Osteoblast (primary cell): ENCODE measurements around the gene CACNA1C. TPM values are rescaled to one million over a fixed set of nuclear protein-coding genes. Genes with fewer than 3 reads are reported as not detected.

Experiments used
- DNase-seq: peaks from one replicate; pipeline ENCODE4 v3.0.0; 2011; ENCODE audit warnings: low spot score, mixed read lengths; ENCODE audit not compliant: insufficient read length; ENCODE audit errors: missing footprints
- H2AFZ ChIP-seq: 2 replicates; pipeline ENCODE4 v1.6.0; 2011; ENCODE audit warnings: mild to moderate bottlenecking, low read length
- H3K27ac ChIP-seq: 2 replicates; pipeline ENCODE4 v1.5.1; 2011; ENCODE audit warnings: mild to moderate bottlenecking, low read depth, low read length, moderate library complexity
- H3K27me3 ChIP-seq: 2 replicates; pipeline ENCODE4 v1.6.0; 2012; ENCODE audit warnings: mild to moderate bottlenecking, control low read depth, inconsistent platforms, low read length, moderate library complexity; ENCODE audit not compliant: insufficient read depth
- H3K36me3 ChIP-seq: 2 replicates; pipeline ENCODE4 v1.5.1; 2011; ENCODE audit warnings: mild to moderate bottlenecking, low read length, control low read depth, moderate library complexity; ENCODE audit not compliant: insufficient read depth
- H3K4me1 ChIP-seq: 2 replicates; pipeline ENCODE4 v1.5.1; 2011; ENCODE audit warnings: mild to moderate bottlenecking, low read length, control low read depth, moderate library complexity; ENCODE audit not compliant: insufficient read depth
- H3K4me2 ChIP-seq: 2 replicates; pipeline ENCODE4 v1.6.0; 2011; ENCODE audit warnings: mild to moderate bottlenecking, low read length; ENCODE audit not compliant: insufficient read depth
- H3K4me3 ChIP-seq: fragments of 200-600 bp; sonication (generic); 3 replicates; pipeline ENCODE4 v1.5.1; 2012; ENCODE audit warnings: mild to moderate bottlenecking, low read length, inconsistent platforms; ENCODE audit not compliant: insufficient read depth
- H3K79me2 ChIP-seq: 2 replicates; pipeline ENCODE4 v1.6.0; 2012; ENCODE audit warnings: mild to moderate bottlenecking, low read length, control low read depth, inconsistent platforms; ENCODE audit not compliant: insufficient read depth
- H3K9me3 ChIP-seq: 2 replicates; pipeline ENCODE4 v1.5.1; 2011; ENCODE audit warnings: low read depth, low read length, control low read depth
- H4K20me1 ChIP-seq: 2 replicates; pipeline ENCODE4 v1.6.0; 2012; ENCODE audit warnings: mild to moderate bottlenecking, low read length, control low read depth; ENCODE audit not compliant: insufficient read depth
- total RNA-seq: library from RNA; depleted of rRNA; stranded (reverse); fragments of >200 nt; gene quantifications from 2 replicates; pipeline ENCODE4 v1.2.3, GENCODE V29; 2012
- TF ChIP-seq, protein P1 (sequence below): IDR thresholded peaks from 2 replicates; pipeline ENCODE4 v1.5.1; 2011; ENCODE audit warnings: mild to moderate bottlenecking, low read depth, low read length, moderate library complexity; ENCODE audit errors: extremely low read depth

The CACNA1C gene
- total RNA-seq, 1 donor, result 19.2 TPM

DNA sequence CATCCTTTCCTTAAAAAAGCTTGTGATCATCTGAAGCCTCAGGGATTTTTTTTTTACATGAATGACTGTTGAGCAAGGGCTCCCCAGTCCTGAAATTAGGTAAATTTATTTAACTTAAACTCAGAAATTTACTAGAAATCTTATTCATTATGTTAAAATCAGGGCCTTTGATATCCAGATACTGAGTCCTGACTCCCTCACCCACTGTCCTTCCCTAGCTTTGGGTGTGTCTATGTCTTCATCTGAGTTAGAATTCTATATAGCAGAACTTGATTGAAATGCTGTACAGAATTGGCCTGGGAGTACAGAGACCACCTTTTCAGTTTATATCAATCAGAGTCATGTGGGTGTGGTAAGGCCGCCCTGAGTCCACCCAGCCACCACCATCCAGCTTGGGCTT, 260.0 kb downstream of the CACNA1C start:
- Histone ChIP-seq H3K9me3 (no peaks in the 10 kb centered on the region), H3K27ac (no peak overlapping the region), H3K4me2 (no peak overlapping the region), H3K27me3 (no peaks in the 10 kb centered on the region), H3K4me1 (peaks cover 13% of the 10 kb centered on the region), H3K4me3 (no peak overlapping the region), H2AFZ (no peak overlapping the region), H3K79me2 (no peaks in the 10 kb centered on the region), H3K36me3 (peaks cover 2% of the 10 kb centered on the region), H4K20me1 (no peaks in the 10 kb centered on the region)
- TF ChIP-seq, protein P1, sequence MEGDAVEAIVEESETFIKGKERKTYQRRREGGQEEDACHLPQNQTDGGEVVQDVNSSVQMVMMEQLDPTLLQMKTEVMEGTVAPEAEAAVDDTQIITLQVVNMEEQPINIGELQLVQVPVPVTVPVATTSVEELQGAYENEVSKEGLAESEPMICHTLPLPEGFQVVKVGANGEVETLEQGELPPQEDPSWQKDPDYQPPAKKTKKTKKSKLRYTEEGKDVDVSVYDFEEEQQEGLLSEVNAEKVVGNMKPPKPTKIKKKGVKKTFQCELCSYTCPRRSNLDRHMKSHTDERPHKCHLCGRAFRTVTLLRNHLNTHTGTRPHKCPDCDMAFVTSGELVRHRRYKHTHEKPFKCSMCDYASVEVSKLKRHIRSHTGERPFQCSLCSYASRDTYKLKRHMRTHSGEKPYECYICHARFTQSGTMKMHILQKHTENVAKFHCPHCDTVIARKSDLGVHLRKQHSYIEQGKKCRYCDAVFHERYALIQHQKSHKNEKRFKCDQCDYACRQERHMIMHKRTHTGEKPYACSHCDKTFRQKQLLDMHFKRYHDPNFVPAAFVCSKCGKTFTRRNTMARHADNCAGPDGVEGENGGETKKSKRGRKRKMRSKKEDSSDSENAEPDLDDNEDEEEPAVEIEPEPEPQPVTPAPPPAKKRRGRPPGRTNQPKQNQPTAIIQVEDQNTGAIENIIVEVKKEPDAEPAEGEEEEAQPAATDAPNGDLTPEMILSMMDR, result no peak
- no peak for DNase-seq

GRCh38 chr12:2314492-2314891, 261.7 kb downstream of the CACNA1C start:
- Histone ChIP-seq H3K4me1 (peaks cover 14% of the 10 kb centered on the region), H3K4me3 (no peak overlapping the region), H3K36me3 (peaks cover 2% of the 10 kb centered on the region), H3K27me3 (no peaks in the 10 kb centered on the region), H2AFZ (no peak overlapping the region), H3K79me2 (no peaks in the 10 kb centered on the region), H3K4me2 (no peak overlapping the region), H4K20me1 (peaks cover 4% of the 10 kb centered on the region), H3K9me3 (no peaks in the 10 kb centered on the region), H3K27ac (no peak overlapping the region)
- TF ChIP-seq, protein P1, result no peak
- DNase-seq, result no peak

DNA sequence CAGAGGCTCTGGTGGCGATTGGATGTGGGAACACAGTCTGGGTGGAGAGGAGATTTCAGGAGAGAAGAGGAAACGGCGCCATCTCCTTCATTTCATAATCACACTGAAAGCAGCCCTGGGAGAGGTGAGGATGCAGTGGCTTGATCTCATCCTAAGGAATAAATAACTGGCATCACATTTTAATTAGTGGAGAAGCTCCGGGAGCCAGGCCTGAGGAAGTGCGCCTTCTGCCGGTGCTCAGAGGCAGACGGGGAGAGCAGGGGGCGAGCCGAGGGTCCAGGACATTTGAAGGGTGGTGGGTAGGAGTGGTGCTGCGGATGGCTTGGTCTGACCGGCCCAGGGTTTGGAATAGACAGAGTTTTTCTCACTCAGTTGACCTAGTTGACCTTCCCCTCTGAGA, 265.0 kb downstream of the CACNA1C start:
- TF ChIP-seq, protein P1, result no peak
- no peak for DNase-seq
- no peak overlapping the region for H3K4me3 ChIP-seq

DNA sequence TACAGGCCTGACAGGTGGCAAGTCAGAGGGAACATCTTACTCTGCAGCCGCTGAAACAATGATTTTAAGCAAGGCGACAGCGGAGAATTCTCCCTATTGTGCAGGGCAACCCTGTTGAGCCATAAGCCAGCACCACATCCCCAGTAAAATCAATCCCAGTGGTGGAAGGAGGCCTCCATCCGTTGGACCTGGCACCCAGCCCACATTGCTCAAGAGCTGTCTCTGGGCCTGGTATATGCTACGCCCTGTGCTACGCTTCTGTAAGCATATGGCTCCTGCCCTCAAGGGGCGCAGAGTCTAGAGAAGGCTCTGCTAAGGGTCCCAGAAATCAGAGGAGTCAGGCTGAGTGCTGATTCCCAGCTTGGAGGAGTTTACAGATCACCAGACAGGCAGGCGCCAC, 265.5 kb downstream of the CACNA1C start:
- H3K36me3 ChIP-seq, result peaks cover 2% of the 10 kb centered on the region
- no peaks in the 10 kb centered on the region for H3K79me2 ChIP-seq
- peaks cover 10% of the 10 kb centered on the region for H3K4me1 ChIP-seq
- no peak overlapping the region for H3K4me2 ChIP-seq
- no peak overlapping the region for H3K4me3 ChIP-seq
- no peak for DNase-seq
- no peaks in the 10 kb centered on the region for H3K9me3 ChIP-seq
- no peak overlapping the region for H3K27ac ChIP-seq
- H3K27me3 ChIP-seq, result no peaks in the 10 kb centered on the region
- TF ChIP-seq, protein P1, result no peak
- peaks cover 15% of the 10 kb centered on the region for H4K20me1 ChIP-seq
- no peak overlapping the region for H2AFZ ChIP-seq

More for the DNA sequence above, 265.0 kb downstream of the CACNA1C start:
- no peak overlapping the region for H3K4me2 ChIP-seq
- peaks cover 2% of the 10 kb centered on the region for H3K36me3 ChIP-seq
- H3K9me3 ChIP-seq, result no peaks in the 10 kb centered on the region
- peaks cover 15% of the 10 kb centered on the region for H4K20me1 ChIP-seq
- H3K27me3 ChIP-seq, result no peaks in the 10 kb centered on the region
- H3K79me2 ChIP-seq, result no peaks in the 10 kb centered on the region
- no peak overlapping the region for H2AFZ ChIP-seq
- H3K27ac ChIP-seq, result no peak overlapping the region
- peaks cover 10% of the 10 kb centered on the region for H3K4me1 ChIP-seq
